Immature natural killer cell (primary cell): ENCODE results near the gene LRRC45. TPM values are rescaled to one million over a fixed set of nuclear protein-coding genes. Genes with fewer than 3 reads are reported as not detected.

Experiments
- DNase-seq, 3 donors: peaks; one replicate each; pipeline ENCODE4 v3.0.0; 2022; ENCODE audit warnings: mixed read lengths in 1 of 3
- H3K27ac Mint-ChIP-seq, 6 donors: one replicate each; pipeline ENCODE4 v1.8.0; 2020; ENCODE audit warnings: mixed read lengths in 6 of 6, mild to moderate bottlenecking in 5 of 6, inconsistent platforms in 4 of 6, moderate library complexity in 3 of 6
- H3K27me3 Mint-ChIP-seq, 3 donors: one replicate each; pipeline ENCODE4 v1.8.0; 2020 to 2021; ENCODE audit warnings: low read depth in 3 of 3, mild to moderate bottlenecking in 3 of 3, mixed read lengths in 3 of 3, moderate library complexity in 3 of 3, inconsistent platforms in 1 of 3
- H3K36me3 Mint-ChIP-seq, 3 donors: one replicate each; pipeline ENCODE4 v1.8.0; 2020; ENCODE audit warnings: mixed read lengths in 3 of 3, inconsistent platforms in 2 of 3, mild to moderate bottlenecking in 2 of 3
- H3K4me1 Mint-ChIP-seq, 2 donors: one replicate each; pipeline ENCODE4 v1.8.0; 2020; ENCODE audit warnings: inconsistent platforms in 2 of 2, mild to moderate bottlenecking in 2 of 2, mixed read lengths in 2 of 2, moderate library complexity in 1 of 2
- H3K4me3 Mint-ChIP-seq, 5 donors: one replicate each; pipeline ENCODE4 v1.8.0; 2020; ENCODE audit warnings: mild to moderate bottlenecking in 5 of 5, mixed read lengths in 5 of 5, inconsistent platforms in 3 of 5, moderate library complexity in 3 of 5
- H3K9me3 Mint-ChIP-seq, 6 donors: one replicate each; pipeline ENCODE4 v1.8.0; 2020; ENCODE audit warnings: mild to moderate bottlenecking in 6 of 6, mixed read lengths in 6 of 6, inconsistent platforms in 4 of 6, moderate library complexity in 3 of 6
- polyA plus RNA-seq, 3 donors: library from polyadenylated mRNA; unstranded; fragments of 300-500 nt; fragmentation: Illumina TruSeq; gene quantifications; one replicate each; pipeline ENCODE4 v1.2.3, GENCODE V29; 2021

Gene LRRC45
- polyA plus RNA-seq, 3 donors from 2014 or later: 4.7 to 9.9 (median 5.2) TPM

DNA sequence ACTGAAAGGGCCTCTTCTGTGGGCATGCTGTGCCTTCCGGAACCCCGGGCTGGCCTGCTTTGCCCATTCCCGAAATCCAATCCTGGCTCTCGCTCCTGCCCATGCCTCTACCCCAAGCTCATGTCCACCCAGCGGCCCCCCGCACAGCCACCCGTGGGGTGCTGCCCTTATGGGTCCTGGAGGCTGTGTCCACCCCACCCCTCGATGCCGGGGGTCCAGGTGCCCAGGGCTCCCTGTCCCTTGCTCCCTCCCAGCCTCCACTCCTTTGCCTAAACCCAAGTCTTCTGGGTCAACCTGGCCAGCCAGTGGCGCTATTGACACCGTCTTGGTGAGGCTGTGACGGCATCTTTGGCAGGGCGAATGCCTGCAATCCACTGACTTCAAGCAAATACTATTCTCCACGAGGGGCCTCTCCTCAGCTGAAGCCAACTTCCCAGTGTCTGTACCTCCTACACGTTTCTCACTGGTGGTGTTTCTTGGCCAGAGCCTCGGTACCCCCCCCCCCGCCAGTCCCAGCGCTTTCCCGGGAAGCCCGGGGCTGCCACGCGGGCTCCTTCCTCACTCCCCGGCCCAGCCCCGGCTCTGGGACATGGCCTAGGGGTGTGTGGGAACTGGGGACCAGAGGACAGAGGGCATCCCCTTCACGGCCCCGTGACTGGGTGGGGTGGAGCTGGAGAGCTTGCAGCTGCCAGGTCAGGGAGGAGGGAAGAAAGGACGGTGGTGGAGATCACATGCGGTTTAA, 54.7 kb downstream of the LRRC45 start:
- Mint-ChIP-seq H3K36me3 (peaks cover 0 to 4% (median 3%) of the 10 kb centered on the region in 3 donors), H3K9me3 (no peaks in the 10 kb centered on the region), H3K27me3 (peaks cover 0 to 2% (median 2%) of the 10 kb centered on the region in 3 donors), H3K4me1 (no peaks in the 10 kb centered on the region), H3K27ac (no peak overlapping the region), H3K4me3 (no peak overlapping the region)
- DNase-seq: no peak

DNA sequence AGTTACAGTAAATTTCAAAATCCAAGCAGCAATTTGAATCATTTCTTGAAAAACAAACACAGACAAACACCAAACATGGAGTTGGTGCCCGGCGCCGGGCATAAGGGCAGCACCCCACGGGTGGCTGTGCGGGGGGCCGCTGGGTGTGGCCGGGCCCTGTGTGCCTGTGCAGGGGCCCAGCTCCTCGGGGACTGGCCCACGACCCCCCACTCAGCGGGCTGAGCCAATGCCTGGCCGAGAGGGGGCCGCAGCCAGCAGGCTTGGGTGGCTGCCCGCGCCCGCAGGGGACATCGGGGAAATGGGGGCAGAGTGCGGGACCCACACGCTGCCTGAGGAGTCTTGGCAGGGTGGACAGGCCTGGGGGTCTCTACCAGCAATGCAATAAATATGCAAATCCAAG, 55.3 kb downstream of the LRRC45 start:
- no peak for DNase-seq
- Mint-ChIP-seq H3K27ac (no peak overlapping the region), H3K36me3 (peaks cover 0 to 4% (median 3%) of the 10 kb centered on the region in 3 donors), H3K4me1 (no peaks in the 10 kb centered on the region), H3K9me3 (no peaks in the 10 kb centered on the region), H3K27me3 (no peaks in the 10 kb centered on the region), H3K4me3 (no peak overlapping the region)

- Mint-ChIP-seq H3K36me3 (peaks cover 0 to 4% (median 3%) of the 10 kb centered on the region in 3 donors), H3K4me1 (no peaks in the 10 kb centered on the region), H3K27ac (no peak overlapping the region), H3K9me3 (no peaks in the 10 kb centered on the region), H3K27me3 (no peaks in the 10 kb centered on the region), H3K4me3 (no peak overlapping the region)
- no peak for DNase-seq
Measured at GRCh38 chr17:82079001-82079677, 56.0 kb downstream of the LRRC45 start.

GRCh38 chr17:82080048-82080788, 57.1 kb downstream of the LRRC45 start:
- H3K9me3 Mint-ChIP-seq: no peaks in the 10 kb centered on the region
- DNase-seq: no peak
- H3K36me3 Mint-ChIP-seq: peaks cover 0 to 4% (median 3%) of the 10 kb centered on the region in 3 donors
- H3K27me3 Mint-ChIP-seq: no peaks in the 10 kb centered on the region
- H3K4me3 Mint-ChIP-seq: no peak overlapping the region
- H3K27ac Mint-ChIP-seq: no peak overlapping the region
- H3K4me1 Mint-ChIP-seq: no peaks in the 10 kb centered on the region

Other genes with a start within 250 kb of the LRRC45 start
- not detected for gene GCGR, start 219.2 kb upstream of the LRRC45 start, polyA plus RNA-seq
- 100 to 1,000 TPM; 112 to 178 (median 124) TPM for gene MCRIP1, start 190.0 kb upstream of the LRRC45 start, polyA plus RNA-seq
- gene PPP1R27, start 188.3 kb upstream of the LRRC45 start, polyA plus RNA-seq: not detected
- 100 to 1,000 TPM; 365 to 534 (median 475) TPM for gene P4HB, start 162.8 kb upstream of the LRRC45 start, polyA plus RNA-seq
- gene ARHGDIA, start 152.0 kb upstream of the LRRC45 start, polyA plus RNA-seq: 100 to 1,000 TPM; 100 to 245 (median 133) TPM
- 10 to 100 TPM; 36.2 to 63.3 (median 40.1) TPM for gene ALYREF, start 131.7 kb upstream of the LRRC45 start, polyA plus RNA-seq
- 100 to 1,000 TPM; 339 to 578 (median 348) TPM for gene ANAPC11, start 131.6 kb upstream of the LRRC45 start, polyA plus RNA-seq
- gene NPB, start 121.1 kb upstream of the LRRC45 start, polyA plus RNA-seq: not detected
- gene PCYT2, start 111.9 kb upstream of the LRRC45 start, polyA plus RNA-seq: 10 to 100 TPM; 44.7 to 59.6 (median 49.5) TPM
- 10 to 100 TPM; 27.2 to 54.7 (median 36.2) TPM for gene SIRT7, start 105.1 kb upstream of the LRRC45 start, polyA plus RNA-seq
- gene MAFG, start 95.6 kb upstream of the LRRC45 start, polyA plus RNA-seq: 1 to 10 TPM; 1.1 to 4.8 (median 1.3) TPM
- gene PYCR1, start 86.0 kb upstream of the LRRC45 start, polyA plus RNA-seq: 1 to 10 TPM; 1.1 to 3.3 (median 1.9) TPM
- gene MYADML2, start 76.1 kb upstream of the LRRC45 start, polyA plus RNA-seq: not detected
- not detected for gene NOTUM, start 62.1 kb upstream of the LRRC45 start, polyA plus RNA-seq
- 10 to 100 TPM; 21.1 to 32.9 (median 31.3) TPM for gene ASPSCR1, start 45.7 kb upstream of the LRRC45 start, polyA plus RNA-seq
- gene CENPX, start 427 bp upstream of the LRRC45 start, polyA plus RNA-seq: 100 to 1,000 TPM in 2 of 3 donors, 10 to 100 TPM in 1; 70.0 to 104 (median 100) TPM
- not detected for gene RAC3, start 8.4 kb downstream of the LRRC45 start, polyA plus RNA-seq
- gene DCXR, start 14.4 kb downstream of the LRRC45 start, polyA plus RNA-seq: 100 to 1,000 TPM; 144 to 242 (median 165) TPM
- 1 to 10 TPM; 2.2 to 3.7 (median 3.2) TPM for gene RFNG, start 28.5 kb downstream of the LRRC45 start, polyA plus RNA-seq
- 100 to 1,000 TPM; 174 to 212 (median 183) TPM for gene GPS1, start 28.6 kb downstream of the LRRC45 start, polyA plus RNA-seq
- gene DUS1L, start 42.5 kb downstream of the LRRC45 start, polyA plus RNA-seq: 10 to 100 TPM; 61.7 to 85.3 (median 82.5) TPM
- gene FASN, start 74.9 kb downstream of the LRRC45 start, polyA plus RNA-seq: 1 to 10 TPM in 1 of 3 donors, under 1 TPM in 2; 0.10 to 2.7 (median 0.23) TPM
- gene CCDC57, start 189.5 kb downstream of the LRRC45 start, polyA plus RNA-seq: 10 to 100 TPM; 27.7 to 65.8 (median 28.8) TPM
- 10 to 100 TPM in 1 of 3 donors, 1 to 10 TPM in 2; 5.8 to 12.2 (median 6.8) TPM for gene SLC16A3, start 205.7 kb downstream of the LRRC45 start, polyA plus RNA-seq